NT2/D1 (cell line): ENCODE measurements around the gene ARHGAP45.

Experiments used
- SUZ12 ChIP-seq: IDR thresholded peaks from 2 replicates; pipeline ENCODE4 v1.6.1; 2011; ENCODE audit not compliant: insufficient read length, insufficient read depth; ENCODE audit errors: extremely low read depth
- YY1 ChIP-seq: IDR thresholded peaks from 2 replicates; pipeline ENCODE4 v1.6.1; 2011; ENCODE audit not compliant: insufficient read length, insufficient read depth
- ZNF274 ChIP-seq: IDR thresholded peaks from 2 replicates; pipeline ENCODE4 v1.6.1; 2011; ENCODE audit warnings: mild to moderate bottlenecking, low read depth, low read length

DNA sequence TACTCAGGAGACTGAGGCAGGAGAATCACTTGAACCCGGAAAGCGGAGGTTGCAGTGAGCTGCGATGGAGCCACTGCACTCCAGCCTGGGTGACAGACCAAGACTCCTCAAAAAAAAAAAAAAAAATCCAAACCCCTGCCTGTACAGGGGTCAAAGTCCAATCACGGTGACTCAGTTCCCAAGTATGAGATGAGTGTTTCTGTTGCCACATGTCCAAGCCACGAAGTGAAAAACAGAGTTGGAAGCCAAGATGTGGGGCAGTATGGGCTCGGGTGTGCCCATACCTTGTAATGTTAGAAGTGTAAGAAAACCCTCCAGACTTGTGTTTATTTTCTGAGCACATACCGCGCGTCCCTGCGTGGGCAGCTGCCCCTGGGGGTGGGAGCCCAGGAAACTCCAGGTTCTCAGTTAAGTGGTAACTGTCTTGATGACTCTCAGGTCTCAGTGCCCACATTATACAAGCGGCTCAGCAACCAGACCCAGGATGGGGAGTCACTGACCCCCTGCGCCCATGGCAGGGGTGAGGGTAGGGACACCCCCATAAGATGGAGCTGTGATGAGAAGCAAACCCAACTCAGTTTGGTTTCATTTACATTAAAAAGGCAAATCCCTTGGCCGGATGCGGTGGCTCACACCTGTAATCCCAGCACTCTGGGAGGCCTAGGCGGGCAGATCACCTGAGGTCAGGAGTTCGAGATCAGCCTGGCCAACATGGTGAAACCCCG lies 35.6 kb downstream of the ARHGAP45 start:
- no peak for TF ChIP-seq ZNF274
- no peak for TF ChIP-seq YY1
- no peak for TF ChIP-seq SUZ12
